ENCODE results near the gene TBR1. TPM values are rescaled to one million over a fixed set of nuclear protein-coding genes. Genes with fewer than 3 reads are reported as not detected.

Gene TBR1
- total and polyA plus RNA-seq, 2 of the 4 experiments (the other 2 are of a cell fraction) = not detected

GRCh38 chr2:161432107-161432506 lies 16.0 kb downstream of the TBR1 start:
- no TSS peak for BruUV-seq (replicated peaks)
- no peak overlapping the region for H3K23ac ChIP-seq (ENCODE audit: low read depth, low read length)
- no peaks in the 10 kb centered on the region for H4K20me1 ChIP-seq (ENCODE audit: insufficient read depth, low read length)
- H2BK15ac ChIP-seq (ENCODE audit: low read depth, low read length) = no peak overlapping the region
- H3K56ac ChIP-seq (ENCODE audit: extremely low read depth, insufficient read depth, low read length) = no peak overlapping the region
- no peak overlapping the region for H3K4me3 ChIP-seq (ENCODE audit: insufficient read depth, low read depth, low read length)
- CTCF ChIA-PET = no interaction called here
- H4K5ac ChIP-seq (ENCODE audit: low read depth, low read length) = no peak overlapping the region
- H2AFZ ChIP-seq (replicated peaks; ENCODE audit: low read length, poor library complexity) = no peak overlapping the region
- H3K18ac ChIP-seq (ENCODE audit: low read depth, low read length) = no peak overlapping the region
- no peak overlapping the region for H3K9ac ChIP-seq (ENCODE audit: low read depth, low read length)
- in situ Hi-C loops (cut with MboI; ENCODE audit: low sequenced_read_pairs) (no loop called here), intact Hi-C loops (cut with micrococcal nuclease) (no loop called here), dilution Hi-C loops (cut with HindIII; ENCODE audit: low sequenced_read_pairs, unreplicated experiment) (no loop called here)
- no peak overlapping the region for H3K4ac ChIP-seq (ENCODE audit: low read depth, low read length)
- H3K79me1 ChIP-seq (ENCODE audit: low read depth in 1 of 2, low read length in 2 of 2) = no peaks in the 10 kb centered on the region
- POLR2A ChIA-PET (ENCODE audit: unreplicated experiment) = no interaction called here
- no peaks in the 10 kb centered on the region for H3K36me3 ChIP-seq (ENCODE audit: control insufficient read depth, insufficient read depth, low read length)
- TF ChIP-seq POLR2A (IDR thresholded peaks at IDR 0.05; ENCODE audit: low read depth, low read length) = no peak
- TF ChIP-seq ELK1 (IDR thresholded peaks at IDR 0.05; ENCODE audit: borderline replicate concordance, low read depth, low read length) = no peak
- TF ChIP-seq MAFK (IDR thresholded peaks at IDR 0.05; ENCODE audit: low read depth, low read length) = no peak
- no peak for TF ChIP-seq CTCF (conservative IDR thresholded peaks at IDR 0.05; ENCODE audit: low read depth, low read length)
- TF ChIP-seq FOS (IDR thresholded peaks at IDR 0.05; ENCODE audit: low read depth, low read length) = no peak
- no peak for TF ChIP-seq MXI1 (IDR thresholded peaks at IDR 0.05; ENCODE audit: borderline replicate concordance, low read depth, low read length)
- no peak for TF ChIP-seq RAD21 (IDR thresholded peaks at IDR 0.05; ENCODE audit: low read length)
- TF ChIP-seq NFE2L2 (IDR thresholded peaks at IDR 0.05; ENCODE audit: low read depth, low read length) = no peak
- TF ChIP-seq USF2 (IDR thresholded peaks at IDR 0.05; ENCODE audit: low read depth, low read length) = no peak
- no peak for TF ChIP-seq CHD1 (IDR thresholded peaks at IDR 0.05; ENCODE audit: low read depth, low read length)
- no peak for TF ChIP-seq SMC3 (IDR thresholded peaks at IDR 0.05; ENCODE audit: low read depth, low read length)
- TF ChIP-seq RCOR1 (IDR thresholded peaks at IDR 0.05; ENCODE audit: insufficient replicate concordance, low read length) = no peak
- no peak for TF ChIP-seq MAZ (IDR thresholded peaks at IDR 0.05; ENCODE audit: borderline replicate concordance, low read depth, low read length)
- TF ChIP-seq CEBPB (IDR thresholded peaks at IDR 0.05; ENCODE audit: low read depth, low read length) = no peak
- H3K9me1 ChIP-seq (ENCODE audit: insufficient read depth, low read length) = no peaks in the 10 kb centered on the region
- no peak overlapping the region for H4K91ac ChIP-seq (ENCODE audit: insufficient read depth, low read depth, low read length)
- H3K4me2 ChIP-seq (ENCODE audit: low read depth, low read length) = no peak overlapping the region
- no peak overlapping the region for H2AK5ac ChIP-seq (ENCODE audit: low read depth, low read length)
- H3K9me3 ChIP-seq (ENCODE audit: control insufficient read depth, insufficient read depth, low read length) = peaks cover 7% of the 10 kb centered on the region; the same call in 1 of the 2 replicates
- H3K27ac ChIP-seq (ENCODE audit: insufficient read depth, low read length) = no peak overlapping the region
- no CpG with 5 or more reads among the region's 3 CpGs for WGBS, 2 experiments (ENCODE audit: extremely low coverage in 2 of 2, insufficient read length in 1 of 2)
- no peak overlapping the region for H2BK5ac ChIP-seq (ENCODE audit: low read depth, low read length, poor library complexity, severe bottlenecking)
- no peak for ATAC-seq (ENCODE audit: low read depth)
- no peak overlapping the region for H2AK9ac ChIP-seq (replicated peaks; ENCODE audit: low read depth, low read length, poor library complexity)
- H3K27me3 ChIP-seq (ENCODE audit: control insufficient read depth, insufficient read depth, low read length) = peaks cover 36% of the 10 kb centered on the region
- no peak overlapping the region for H3K14ac ChIP-seq (replicated peaks; ENCODE audit: low read depth, low read length)
- no peak overlapping the region for H2BK20ac ChIP-seq (ENCODE audit: low read depth, low read length)
- no peak for DNase-seq
- H2BK120ac ChIP-seq (ENCODE audit: low read depth, low read length) = no peak overlapping the region
- H3K4me1 ChIP-seq (ENCODE audit: control insufficient read depth, insufficient read depth, low read length) = no peaks in the 10 kb centered on the region
- H4K8ac ChIP-seq (ENCODE audit: low read depth in 2 of 2, low read length in 2 of 2) = no peak overlapping the region
